Pericardium fibroblast (primary cell): ENCODE data around the gene ABCF2. TPM values are rescaled to one million over a fixed set of nuclear protein-coding genes. Genes with fewer than 3 reads are reported as not detected.

Source experiments
- total RNA-seq: library from RNA; depleted of rRNA; stranded (reverse); fragments of >200 nt; gene quantifications from 2 replicates; pipeline ENCODE4 v1.2.3, GENCODE V29; 2015

The ABCF2 gene
- total RNA-seq: 34.2 and 43.7 TPM in 2 replicates

GRCh38 chr7:151226875-151227782, at the start of gene ABCF2:
Gene ABCF2 (minus strand): TSS chr7:151227205. CDS start chr7:151226458, 747 bp downstream.

GRCh38 chr7:151248346-151249033, 21.5 kb upstream of the ABCF2 start, which contains the start of gene SMARCD3:
Gene SMARCD3 (minus strand): TSS chr7:151248694. CDS start chr7:151248562, 132 bp downstream.

GRCh38 chr7:151232091-151232916, 5.3 kb upstream of the ABCF2 start, which contains the start of gene CHPF2:
Gene CHPF2 (plus strand): TSS chr7:151232483. CDS start chr7:151234012, 1,529 bp downstream.

GRCh38 chr7:151210087-151210854, 16.7 kb downstream of the ABCF2 start, which contains the start of gene H2BK1:
Gene H2BK1 (minus strand): TSS chr7:151210488. CDS start chr7:151210318, 170 bp downstream.

GRCh38 chr7:151186640-151187408, 40.2 kb downstream of the ABCF2 start, which contains the start of gene ASB10:
Gene ASB10 (minus strand): TSS chr7:151187250. CDS start chr7:151187130, 120 bp downstream.

GRCh38 chr7:151167197-151167961, 59.6 kb downstream of the ABCF2 start, which contains the start of gene GBX1:
Gene GBX1 (minus strand): TSS chr7:151167694. CDS start chr7:151167548, 146 bp downstream.

Other genes starting within 250 kb of the ABCF2 start
- 0.12 and 0.34 TPM in 2 replicates for gene KCNH2, start 248.9 kb downstream of the ABCF2 start, total RNA-seq
- 2.9 and 3.5 TPM in 2 replicates for gene NOS3, start 236.2 kb downstream of the ABCF2 start, total RNA-seq
- 0.12 TPM in 1 of 2 replicates, not detected in the other for gene ATG9B, start 202.7 kb downstream of the ABCF2 start, total RNA-seq
- gene ABCB8, start 198.8 kb downstream of the ABCF2 start, total RNA-seq: 21.6 and 30.9 TPM in 2 replicates
- 0.17 and 0.47 TPM in 2 replicates for gene ASIC3, start 178.7 kb downstream of the ABCF2 start, total RNA-seq
- 11.8 and 15.2 TPM in 2 replicates for gene CDK5, start 169.3 kb downstream of the ABCF2 start, total RNA-seq
- gene SLC4A2, start 167.6 kb downstream of the ABCF2 start, total RNA-seq: 111 and 200 TPM in 2 replicates
- gene FASTK, start 146.4 kb downstream of the ABCF2 start, total RNA-seq: 72.9 and 100 TPM in 2 replicates
- 44.2 and 46.4 TPM in 2 replicates for gene TMUB1, start 143.7 kb downstream of the ABCF2 start, total RNA-seq
- gene AGAP3, start 140.7 kb downstream of the ABCF2 start, total RNA-seq: 28.1 and 37.1 TPM in 2 replicates
- gene GBX1, start 59.5 kb downstream of the ABCF2 start, total RNA-seq: not detected in 2 replicates
- gene ASB10, start 40.0 kb downstream of the ABCF2 start, total RNA-seq: not detected in 2 replicates
- gene H2BK1, start 16.7 kb downstream of the ABCF2 start, total RNA-seq: not detected in 2 replicates
- gene CHPF2, start 5.3 kb upstream of the ABCF2 start, total RNA-seq: 56.2 and 89.6 TPM in 2 replicates
- 58.6 and 67.7 TPM in 2 replicates for gene SMARCD3, start 21.5 kb upstream of the ABCF2 start, total RNA-seq
- 30.7 TPM in 2 replicates for gene NUB1, start 114.6 kb upstream of the ABCF2 start, total RNA-seq
- 2.3 and 7.6 TPM in 2 replicates for gene WDR86, start 182.8 kb upstream of the ABCF2 start, total RNA-seq
- gene CRYGN, start 212.9 kb upstream of the ABCF2 start, total RNA-seq: under 0.01 TPM in 1 of 2 replicates, not detected in the other